MG63 (cell line): ENCODE data around the gene MGAT4A. TPM values are rescaled to one million over a fixed set of nuclear protein-coding genes. Genes with fewer than 3 reads are reported as not detected.
A peak's percentile ranks its signal among the peaks of the same experiment; 100 is the strongest.

Experiments
- DNase-seq: peaks from one replicate; pipeline ENCODE4 v3.0.0-alpha.2; 2020
- H3K27me3 ChIP-seq: fragments of 250-450 bp; sonication (Bioruptor Pico); 2 replicates; pipeline ENCODE4 v1.5.1; 2020; ENCODE audit warnings: mild to moderate bottlenecking, moderate library complexity
- H3K36me3 ChIP-seq: fragments of 250-450 bp; sonication (Bioruptor Pico); 2 replicates; pipeline ENCODE4 v1.5.1; 2020; ENCODE audit warnings: mild to moderate bottlenecking, moderate library complexity
- H3K4me3 ChIP-seq: fragments of 250-450 bp; sonication (Bioruptor Pico); 2 replicates; pipeline ENCODE4 v1.5.1; 2020; ENCODE audit warnings: mild to moderate bottlenecking, moderate library complexity
- H3K9me3 ChIP-seq: fragments of 250-450 bp; sonication (Bioruptor Pico); 2 replicates; pipeline ENCODE4 v1.5.1; 2020; ENCODE audit warnings: mild to moderate bottlenecking, moderate library complexity
- total RNA-seq: library from RNA; depleted of rRNA; stranded (reverse); fragments of >200 nt; shearing (Covaris generic); gene quantifications from 2 replicates; pipeline ENCODE4 v1.2.3, GENCODE V29; 2014; ENCODE audit warnings: low replicate concordance; rRNA removed

The MGAT4A gene
- total RNA-seq, 1 experiment from 2014 or later = 2.2 TPM

- peaks cover 3% of the 10 kb centered on the region; the same call in 1 of the 2 replicates for H3K36me3 ChIP-seq
- H3K27me3 ChIP-seq = no peaks in the 10 kb centered on the region
- no peak overlapping the region for H3K4me3 ChIP-seq
- peak; percentile 13 for DNase-seq
- H3K9me3 ChIP-seq = no peaks in the 10 kb centered on the region
Observed at GRCh38 chr2:98569197-98569793, 161.6 kb downstream of the MGAT4A start.

Other genes starting within 250 kb of the MGAT4A start
- gene COA5, start 122.6 kb downstream of the MGAT4A start, total RNA-seq = 28.1 and 42.9 TPM in 2 replicates
- 31.5 and 54.3 TPM in 2 replicates for gene UNC50, start 122.5 kb downstream of the MGAT4A start, total RNA-seq
- not detected in 2 replicates for gene CRACDL, start 205.1 kb upstream of the MGAT4A start, total RNA-seq